Measurements from ENCODE around the gene RPSA. TPM values are rescaled to one million over a fixed set of nuclear protein-coding genes. Genes with fewer than 3 reads are reported as not detected.

RPSA gene
- total and polyA plus RNA-seq, 2 of the 4 experiments (the other 2 are of a cell fraction), result 1,415 to 2,710 TPM

DNA sequence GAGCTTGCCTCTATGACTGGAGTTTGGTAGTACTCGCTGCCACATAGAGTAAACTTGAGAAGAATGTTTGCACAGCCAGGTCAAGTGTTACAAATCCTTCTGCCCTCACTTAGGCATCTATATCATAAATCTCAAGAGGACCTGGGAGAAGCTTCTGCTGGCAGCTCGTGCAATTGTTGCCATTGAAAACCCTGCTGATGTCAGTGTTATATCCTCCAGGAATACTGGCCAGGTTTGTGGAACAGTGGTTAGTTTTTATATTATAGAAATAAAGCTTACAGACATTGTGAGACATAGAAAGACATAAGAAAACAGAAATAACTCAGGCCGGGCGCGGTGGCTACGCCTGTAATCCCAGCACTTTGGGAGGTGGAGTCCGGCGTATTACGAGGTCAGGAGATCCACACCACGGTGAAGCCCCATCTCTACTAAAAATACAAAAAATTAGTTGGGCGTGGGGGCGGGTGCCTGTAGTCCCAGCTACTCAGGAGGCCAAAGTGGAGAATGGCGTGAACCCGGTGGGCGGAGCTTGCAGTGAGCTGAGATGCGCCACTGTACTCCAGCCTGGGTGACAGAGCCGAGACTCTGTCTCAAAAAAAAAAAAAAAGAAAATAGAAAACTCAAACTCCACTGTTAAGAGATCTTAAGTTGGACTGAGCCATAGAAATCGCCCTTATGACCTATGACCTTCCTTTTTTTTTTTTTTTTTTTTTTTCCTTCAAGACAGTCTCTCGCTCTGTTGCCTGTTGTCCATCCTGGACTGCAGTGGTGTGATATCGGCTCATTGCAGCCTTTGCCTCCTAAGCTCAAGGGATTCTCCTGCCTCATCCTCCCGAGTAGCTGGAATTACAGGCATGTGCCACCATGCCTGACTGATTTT lies 2.2 kb downstream of the RPSA start (continued):
- TF ChIP-seq MAZ (IDR thresholded peaks at IDR 0.05; ENCODE audit: borderline replicate concordance, low read depth, low read length), result no peak

DNA sequence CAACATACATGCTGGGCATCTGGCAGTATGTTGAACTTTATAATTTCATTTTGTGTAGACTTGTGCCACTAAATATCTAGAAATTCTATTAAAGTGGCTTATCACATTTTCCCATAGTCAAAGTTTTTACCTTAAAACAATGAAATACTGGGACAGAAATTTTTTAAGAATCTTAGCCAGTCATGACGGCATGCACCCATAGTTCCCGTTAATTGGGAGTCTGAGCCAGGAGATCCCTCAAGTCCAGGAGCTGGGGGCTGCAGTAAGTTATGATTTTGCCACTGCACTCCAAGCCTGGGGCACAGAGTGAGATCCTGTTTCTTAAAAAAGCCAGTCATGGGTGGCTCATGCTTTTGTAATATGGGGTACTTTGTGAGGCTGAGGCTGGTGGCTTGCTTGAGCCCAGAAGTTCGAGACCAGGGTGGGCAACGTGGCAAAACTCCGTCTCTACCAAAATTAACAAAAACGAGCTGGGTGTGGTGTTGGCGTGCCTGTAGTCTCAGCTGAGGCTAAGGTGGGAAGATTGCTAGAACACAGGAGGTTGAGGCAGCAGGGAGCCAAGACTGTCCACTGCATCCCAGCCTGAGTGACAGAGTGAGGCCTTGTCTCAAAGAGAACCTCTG lies 3.1 kb downstream of the RPSA start:
- CTCF ChIA-PET, result no interaction called here
- no peak overlapping the region for H3K18ac ChIP-seq (ENCODE audit: low read depth, low read length)
- H2AK5ac ChIP-seq (ENCODE audit: low read depth, low read length), result no peak overlapping the region
- H3K36me3 ChIP-seq (ENCODE audit: control insufficient read depth, insufficient read depth, low read length), result peaks cover 52% of the 10 kb centered on the region
- no TSS peak for BruUV-seq (replicated peaks)
- peaks cover 52% of the 10 kb centered on the region for H4K20me1 ChIP-seq (ENCODE audit: insufficient read depth, low read length)
- H3K4ac ChIP-seq (ENCODE audit: low read depth, low read length), result no peak overlapping the region
- 0 out of 2 replicates have a peak overlapping the region, but pooled peaks have one; percentile 14 for H3K9ac ChIP-seq (ENCODE audit: low read depth, low read length)
- no peak overlapping the region for H3K23ac ChIP-seq (ENCODE audit: low read depth, low read length)
- POLR2A ChIA-PET (ENCODE audit: unreplicated experiment), result interaction anchor here (0.6 kb wide), 1 partner anchor 117 kb away, joined by 4 read pairs; no protein-coding TSS in a partner anchor
- H2AK9ac ChIP-seq (replicated peaks; ENCODE audit: low read depth, low read length, poor library complexity), result no peak overlapping the region
- no peak overlapping the region for H4K8ac ChIP-seq (ENCODE audit: low read depth in 2 of 2, low read length in 2 of 2)
- H2AFZ ChIP-seq (replicated peaks; ENCODE audit: low read length, poor library complexity), result no peak overlapping the region
- peaks cover 22 to 40% of the 10 kb centered on the region in 2 experiments for H3K79me1 ChIP-seq (ENCODE audit: low read depth in 1 of 2, low read length in 2 of 2)
- H4K5ac ChIP-seq (ENCODE audit: low read depth, low read length), result no peak overlapping the region
- H2BK15ac ChIP-seq (ENCODE audit: low read depth, low read length), result no peak overlapping the region
- H3K4me3 ChIP-seq (ENCODE audit: insufficient read depth, low read depth, low read length), result no peak overlapping the region
- H4K91ac ChIP-seq (ENCODE audit: insufficient read depth, low read depth, low read length), result no peak overlapping the region
- in situ Hi-C loops (cut with MboI; ENCODE audit: low sequenced_read_pairs), result no loop called here
- intact Hi-C loops (cut with micrococcal nuclease), result no loop called here
- no peak overlapping the region for H2BK20ac ChIP-seq (ENCODE audit: low read depth, low read length)
- H3K27me3 ChIP-seq (ENCODE audit: control insufficient read depth, insufficient read depth, low read length), result no peaks in the 10 kb centered on the region
- H3K4me2 ChIP-seq (ENCODE audit: low read depth, low read length), result no peak overlapping the region
- H3K9me3 ChIP-seq (ENCODE audit: control insufficient read depth, insufficient read depth, low read length), result no peaks in the 10 kb centered on the region
- H3K27ac ChIP-seq (ENCODE audit: insufficient read depth, low read length), result peak overlapping the region; percentile 13; the same call in 1 of the 2 replicates
- no peak overlapping the region for H2BK5ac ChIP-seq (ENCODE audit: low read depth, low read length, poor library complexity, severe bottlenecking)
- ATAC-seq (ENCODE audit: low read depth) (no peak), DNase-seq (no peak)
- H2BK120ac ChIP-seq (ENCODE audit: low read depth, low read length), result no peak overlapping the region
- TF ChIP-seq CHD1 (IDR thresholded peaks at IDR 0.05; ENCODE audit: low read depth, low read length) (no peak), BHLHE40 (IDR thresholded peaks at IDR 0.05; ENCODE audit: low read depth, low read length) (no peak)
- TF ChIP-seq, protein P1, sequence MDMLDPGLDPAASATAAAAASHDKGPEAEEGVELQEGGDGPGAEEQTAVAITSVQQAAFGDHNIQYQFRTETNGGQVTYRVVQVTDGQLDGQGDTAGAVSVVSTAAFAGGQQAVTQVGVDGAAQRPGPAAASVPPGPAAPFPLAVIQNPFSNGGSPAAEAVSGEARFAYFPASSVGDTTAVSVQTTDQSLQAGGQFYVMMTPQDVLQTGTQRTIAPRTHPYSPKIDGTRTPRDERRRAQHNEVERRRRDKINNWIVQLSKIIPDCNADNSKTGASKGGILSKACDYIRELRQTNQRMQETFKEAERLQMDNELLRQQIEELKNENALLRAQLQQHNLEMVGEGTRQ (IDR thresholded peaks at IDR 0.05; ENCODE audit: low read depth, low read length), result no peak
- WGBS, 2 experiments (ENCODE audit: extremely low coverage in 2 of 2, insufficient read length in 1 of 2), result 93% methylated on average over 3 of the region's 7 CpGs; no CpG with 5 or more reads in 1 of the 2 experiments
- H3K14ac ChIP-seq (replicated peaks; ENCODE audit: low read depth, low read length), result no peak overlapping the region
- peaks cover 2% of the 10 kb centered on the region; the same call in 1 of the 2 replicates for H3K4me1 ChIP-seq (ENCODE audit: control insufficient read depth, insufficient read depth, low read length)
- peaks cover 8% of the 10 kb centered on the region; the same call in 1 of the 2 replicates for H3K9me1 ChIP-seq (ENCODE audit: insufficient read depth, low read length)
- H3K56ac ChIP-seq (ENCODE audit: extremely low read depth, insufficient read depth, low read length), result no peak overlapping the region
- dilution Hi-C loops (cut with HindIII; ENCODE audit: low sequenced_read_pairs, unreplicated experiment), result no loop called here
